NCI-H526 treated with DMSO at 0.1 percent for 48 hours (cell line): Measurements from ENCODE around the gene THTPA.

Source experiments
- DNase-seq: peaks from one replicate; lab custom pipeline; 2025; lab: John Stamatoyannopoulos, UW

The THTPA gene

GRCh38 chr14:23551266-23552028, 4.6 kb upstream of the THTPA start, which contains the start of gene ZFHX2:
Gene ZFHX2, minus strand, starts transcription at chr14:23551765. Its CDS starts 16,440 bp downstream, at chr14:23535325.
- peak; percentile 81 for DNase-seq

GRCh38 chr14:23555533-23555881, 564 bp upstream of the THTPA start:
- no peak for DNase-seq

GRCh38 chr14:23556700-23557440, 799 bp downstream of the THTPA start:
- no peak for DNase-seq

- DNase-seq = no peak
These were observed 1.4 kb downstream of the THTPA start for GRCh38 chr14:23557521-23557920.

- no peak for DNase-seq
These were observed 1.9 kb downstream of the THTPA start for GRCh38 chr14:23557946-23558345.

GRCh38 chr14:23558346-23559009, 2.4 kb downstream of the THTPA start:
- DNase-seq = no peak

GRCh38 chr14:23559010-23559925, 3.2 kb downstream of the THTPA start:
- no peak for DNase-seq

- no peak for DNase-seq
These were observed 4.0 kb downstream of the THTPA start for GRCh38 chr14:23559926-23560520.

GRCh38 chr14:23561259-23561658, 5.2 kb downstream of the THTPA start:
- no peak for DNase-seq

- DNase-seq = no peak
These were observed 6.1 kb downstream of the THTPA start for GRCh38 chr14:23561873-23562821.

- peak; percentile 26 for DNase-seq
These were observed 6.9 kb downstream of the THTPA start for GRCh38 chr14:23562822-23563472.

GRCh38 chr14:23563473-23564180, 7.6 kb downstream of the THTPA start:
- no peak for DNase-seq

- DNase-seq = no peak
These were observed 8.2 kb downstream of the THTPA start for GRCh38 chr14:23564181-23564812.

GRCh38 chr14:23564876-23565275, 8.8 kb downstream of the THTPA start:
- no peak for DNase-seq

- no peak for DNase-seq
These were observed 9.6 kb downstream of the THTPA start for GRCh38 chr14:23565626-23566025.

- DNase-seq = no peak
These were observed 10.2 kb downstream of the THTPA start for GRCh38 chr14:23566112-23566777.

GRCh38 chr14:23566778-23567185, 10.7 kb downstream of the THTPA start:
- no peak for DNase-seq
